Measurements from ENCODE around the gene ING2.

Gene ING2

DNA sequence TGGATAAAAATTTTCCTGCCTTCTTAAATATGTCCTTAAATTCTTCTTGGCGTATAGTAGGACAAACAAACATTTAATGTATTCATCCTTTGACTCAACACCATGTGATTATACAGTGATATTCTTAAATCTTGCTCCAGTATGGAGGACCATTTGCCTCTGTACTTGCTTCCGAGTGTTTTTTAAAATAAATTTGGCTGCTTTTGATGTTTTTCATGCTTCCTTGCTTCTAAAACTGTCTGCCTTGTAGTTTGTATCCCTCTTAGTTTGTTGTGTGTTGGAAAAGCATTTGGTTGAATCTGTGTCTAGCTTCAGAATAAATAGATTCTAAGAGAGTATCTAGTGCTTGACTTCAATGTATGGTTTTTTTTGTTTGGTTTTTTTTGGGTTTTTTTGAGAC, 12.3 kb downstream of the ING2 start:
- no peak overlapping the region for H3K27ac ChIP-seq
- TF ChIP-seq, protein P1, sequence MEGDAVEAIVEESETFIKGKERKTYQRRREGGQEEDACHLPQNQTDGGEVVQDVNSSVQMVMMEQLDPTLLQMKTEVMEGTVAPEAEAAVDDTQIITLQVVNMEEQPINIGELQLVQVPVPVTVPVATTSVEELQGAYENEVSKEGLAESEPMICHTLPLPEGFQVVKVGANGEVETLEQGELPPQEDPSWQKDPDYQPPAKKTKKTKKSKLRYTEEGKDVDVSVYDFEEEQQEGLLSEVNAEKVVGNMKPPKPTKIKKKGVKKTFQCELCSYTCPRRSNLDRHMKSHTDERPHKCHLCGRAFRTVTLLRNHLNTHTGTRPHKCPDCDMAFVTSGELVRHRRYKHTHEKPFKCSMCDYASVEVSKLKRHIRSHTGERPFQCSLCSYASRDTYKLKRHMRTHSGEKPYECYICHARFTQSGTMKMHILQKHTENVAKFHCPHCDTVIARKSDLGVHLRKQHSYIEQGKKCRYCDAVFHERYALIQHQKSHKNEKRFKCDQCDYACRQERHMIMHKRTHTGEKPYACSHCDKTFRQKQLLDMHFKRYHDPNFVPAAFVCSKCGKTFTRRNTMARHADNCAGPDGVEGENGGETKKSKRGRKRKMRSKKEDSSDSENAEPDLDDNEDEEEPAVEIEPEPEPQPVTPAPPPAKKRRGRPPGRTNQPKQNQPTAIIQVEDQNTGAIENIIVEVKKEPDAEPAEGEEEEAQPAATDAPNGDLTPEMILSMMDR (conservative IDR thresholded peaks at IDR 0.05), result no peak

DNA sequence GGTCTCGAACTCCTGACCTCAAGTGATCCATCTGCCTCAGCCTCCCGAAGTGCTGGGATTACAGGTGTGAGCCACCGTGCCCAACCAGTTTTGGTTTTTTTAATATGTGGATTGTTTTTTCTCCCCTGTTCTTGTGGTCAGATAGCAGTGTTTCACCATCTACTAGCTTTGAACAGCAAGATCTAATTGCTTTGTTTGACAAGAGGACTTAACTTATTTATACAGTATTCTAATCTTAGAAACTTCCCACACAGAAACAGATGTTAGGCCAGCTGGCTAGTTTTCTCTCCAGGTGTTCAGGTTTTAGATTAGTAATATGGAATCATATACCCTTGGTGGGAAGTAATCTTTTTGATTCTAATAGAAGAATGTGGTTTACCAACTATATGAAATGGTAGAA, 12.9 kb downstream of the ING2 start:
- H3K27ac ChIP-seq, result no peak overlapping the region
- TF ChIP-seq, protein P1 (conservative IDR thresholded peaks at IDR 0.05), result no peak

DNA sequence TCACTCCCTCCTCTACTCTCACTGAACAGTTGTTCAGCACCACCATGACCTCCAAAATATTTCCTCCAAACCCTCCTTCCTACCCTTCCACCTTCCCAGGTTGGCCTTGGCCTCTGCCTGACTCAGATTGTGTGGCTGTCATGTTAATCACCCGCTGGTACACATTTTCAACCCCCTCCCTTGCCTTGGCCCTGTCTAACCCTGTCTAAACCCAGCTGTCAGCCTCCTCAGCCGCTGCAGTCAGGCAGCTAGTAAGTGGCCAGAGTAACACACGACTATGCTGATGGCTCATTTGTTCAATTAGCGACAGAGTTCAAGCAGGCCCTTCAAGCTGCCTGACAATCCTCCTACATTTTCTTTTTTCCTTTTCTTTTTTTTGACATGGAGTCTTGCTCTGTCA, 18.0 kb downstream of the ING2 start:
- H3K27ac ChIP-seq, result no peak overlapping the region
- TF ChIP-seq, protein P1 (conservative IDR thresholded peaks at IDR 0.05), result no peak

DNA sequence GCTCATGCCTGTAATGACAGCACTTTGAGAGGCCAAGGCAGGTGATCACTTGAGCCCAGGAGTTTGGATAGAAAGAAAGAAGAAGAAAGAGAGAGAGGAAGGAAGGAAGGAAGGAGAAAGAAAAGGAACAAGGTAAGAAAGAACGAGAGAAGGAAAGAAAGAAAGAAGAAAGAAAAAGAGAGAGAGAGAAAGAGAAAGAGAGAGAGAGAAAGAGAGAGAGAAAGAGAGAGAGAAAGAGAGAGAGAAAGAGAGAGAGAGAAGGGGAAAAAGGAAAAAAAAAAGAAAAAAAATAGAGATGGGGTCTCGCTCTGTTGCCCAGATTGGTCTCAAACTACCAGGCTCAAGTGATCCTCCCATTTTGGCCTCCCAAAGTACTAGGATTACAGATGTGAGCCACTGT, 22.5 kb downstream of the ING2 start:
- TF ChIP-seq, protein P1 (conservative IDR thresholded peaks at IDR 0.05), result no peak
- no peak overlapping the region for H3K27ac ChIP-seq

DNA sequence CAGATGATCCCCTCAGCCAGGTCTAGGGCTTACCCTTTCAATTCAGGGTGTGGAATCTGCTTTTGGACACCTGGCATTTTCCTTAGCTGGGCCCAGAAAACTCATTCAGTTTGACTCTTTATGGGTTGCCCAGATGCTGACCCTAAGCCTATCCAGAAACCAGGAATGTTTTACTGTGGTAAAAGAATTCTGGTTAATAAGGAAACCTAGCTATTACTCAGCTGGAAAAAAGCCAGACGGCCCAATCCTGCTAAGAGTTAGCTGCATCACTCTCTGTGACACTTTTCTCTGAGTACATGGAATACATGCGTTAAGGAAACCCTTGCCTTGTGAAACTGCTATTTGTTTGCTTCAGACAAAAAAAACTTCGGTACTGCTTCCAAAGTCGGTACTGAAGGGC, 28.0 kb downstream of the ING2 start:
- TF ChIP-seq, protein P1 (conservative IDR thresholded peaks at IDR 0.05), result no peak
- H3K27ac ChIP-seq, result no peak overlapping the region

GRCh38 chr4:183533698-183534097, 28.8 kb downstream of the ING2 start:
- no peak overlapping the region for H3K27ac ChIP-seq
- TF ChIP-seq, protein P1 (conservative IDR thresholded peaks at IDR 0.05), result no peak

DNA sequence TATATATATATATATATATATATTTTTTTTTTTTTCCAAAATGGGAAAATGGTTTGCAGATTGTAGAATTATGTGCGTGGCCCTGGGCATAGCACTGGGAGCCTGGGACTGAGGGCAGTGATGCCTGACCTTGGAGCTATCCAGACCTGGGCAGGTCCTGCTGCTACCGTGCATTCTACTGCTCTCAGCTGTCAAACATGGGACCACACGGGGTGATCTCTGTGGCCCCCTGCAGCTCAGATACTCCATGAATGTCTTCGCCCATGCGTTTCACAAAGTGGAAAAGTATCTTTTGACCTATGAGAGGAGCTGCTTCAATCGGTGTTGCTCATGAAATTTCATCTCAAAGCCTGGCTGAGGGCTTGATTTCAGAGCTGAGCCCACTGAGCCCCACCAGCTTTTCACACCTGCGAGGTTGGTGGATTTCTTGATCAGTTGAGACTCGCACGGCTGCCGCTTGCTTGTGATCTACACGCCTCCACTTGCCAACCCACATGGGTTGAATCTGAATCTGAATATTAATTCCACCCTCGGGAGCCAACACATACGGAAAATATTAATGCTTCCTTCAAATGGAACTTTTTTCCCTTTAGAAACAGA, 35.7 kb downstream of the ING2 start:
- no peak overlapping the region for H3K27ac ChIP-seq
- TF ChIP-seq, protein P1 (conservative IDR thresholded peaks at IDR 0.05), result no peak

Data from VCaP (cell line).